Ishikawa (cell line): Measurements from ENCODE around the gene ZFYVE1.
A peak's percentile ranks its signal among the peaks of the same experiment; 100 is the strongest.

Source experiments
- CEBPB ChIP-seq: IDR thresholded peaks from 2 replicates; pipeline ENCODE4 v1.6.1; 2012
- CREB1 ChIP-seq: IDR thresholded peaks from 2 replicates; pipeline ENCODE4 v1.6.1; 2012; ENCODE audit warnings: low read depth
- EGR1 ChIP-seq: IDR thresholded peaks from 2 replicates; pipeline ENCODE4 v1.6.1; 2012
- EP300 ChIP-seq: IDR thresholded peaks from 2 replicates; pipeline ENCODE4 v1.6.1; 2012; ENCODE audit warnings: borderline replicate concordance
- FOXM1 ChIP-seq: IDR thresholded peaks from 2 replicates; pipeline ENCODE4 v1.6.1; 2012; ENCODE audit warnings: low read depth, borderline replicate concordance
- NFIC ChIP-seq: IDR thresholded peaks from 2 replicates; pipeline ENCODE4 v1.6.1; 2012
- RAD21 ChIP-seq: IDR thresholded peaks from 2 replicates; pipeline ENCODE4 v1.6.1; 2012; ENCODE audit warnings: low read depth
- REST ChIP-seq: IDR thresholded peaks from 2 replicates; pipeline ENCODE4 v1.6.1; 2012; ENCODE audit warnings: low read depth, mild to moderate bottlenecking
- TAF1 ChIP-seq: IDR thresholded peaks from 2 replicates; pipeline ENCODE4 v1.6.1; 2012; ENCODE audit warnings: low read depth, mild to moderate bottlenecking
- TCF12 ChIP-seq: IDR thresholded peaks from 2 replicates; pipeline ENCODE4 v1.6.1; 2012; ENCODE audit warnings: low read depth
- TEAD4 ChIP-seq: IDR thresholded peaks from 2 replicates; pipeline ENCODE4 v1.6.1; 2012
- USF1 ChIP-seq: IDR thresholded peaks from 2 replicates; pipeline ENCODE4 v1.6.1; 2012
- YY1 ChIP-seq: IDR thresholded peaks from 2 replicates; pipeline ENCODE4 v1.6.1; 2012; ENCODE audit warnings: low read depth
- ZBTB7A ChIP-seq: IDR thresholded peaks from 2 replicates; pipeline ENCODE4 v1.6.1; 2012; ENCODE audit warnings: low read depth
- TF ChIP-seq, protein P1 (sequence below): IDR thresholded peaks from 2 replicates; pipeline ENCODE4 v1.6.1; 2012

Gene ZFYVE1

GRCh38 chr14:73026845-73027542, at the start of gene ZFYVE1:
ZFYVE1 (minus strand) TSS chr14:73027106; CDS start chr14:73024508, 2,598 bp downstream.
- TF ChIP-seq CREB1 (peak; percentile 88), YY1 (peak; percentile 74; the same call in 1 of the 2 replicates), TCF12 (peak; percentile 80), FOXM1 (no peak), USF1 (peak; percentile 88), EP300 (0 out of 2 replicates have a peak, but pooled peaks have one; percentile 21), EGR1 (peak; percentile 72), NFIC (no peak)
- TF ChIP-seq, protein P1, sequence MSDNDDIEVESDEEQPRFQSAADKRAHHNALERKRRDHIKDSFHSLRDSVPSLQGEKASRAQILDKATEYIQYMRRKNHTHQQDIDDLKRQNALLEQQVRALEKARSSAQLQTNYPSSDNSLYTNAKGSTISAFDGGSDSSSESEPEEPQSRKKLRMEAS = peak; percentile 70

- no peak for TF ChIP-seq YY1
Measured at GRCh38 chr14:73069585-73069984, 42.7 kb upstream of the ZFYVE1 start.

GRCh38 chr14:73058922-73059673, 32.2 kb upstream of the ZFYVE1 start:
- TF ChIP-seq USF1 (no peak), CEBPB (peak; percentile 14; the same call in 1 of the 2 replicates)

GRCh38 chr14:73058224-73058921, 31.5 kb upstream of the ZFYVE1 start, which contains the start of gene RBM25:
RBM25 (plus strand) TSS chr14:73058534; CDS start chr14:73071642, 13,108 bp downstream.
- TF ChIP-seq, protein P1 = peak; percentile 91
- TF ChIP-seq YY1 (peak; percentile 96), CEBPB (no peak), NFIC (peak; percentile 57), USF1 (peak; percentile 7; the same call in 1 of the 2 replicates), EP300 (peak; percentile 50; the same call in 1 of the 2 replicates), FOXM1 (peak; percentile 51; the same call in 1 of the 2 replicates), CREB1 (peak; percentile 22; the same call in 1 of the 2 replicates), RAD21 (no peak; the same call in 1 of the 2 replicates), ZBTB7A (no peak), TCF12 (peak; percentile 73; the same call in 1 of the 2 replicates), REST (no peak), TEAD4 (peak; percentile 28), EGR1 (peak; percentile 80), TAF1 (peak; percentile 93)

GRCh38 chr14:73057944-73058223, 31.0 kb upstream of the ZFYVE1 start:
- TF ChIP-seq ZBTB7A (no peak), FOXM1 (no peak), TCF12 (no peak), REST (no peak), RAD21 (no peak), CEBPB (no peak), EGR1 (no peak), EP300 (no peak), USF1 (no peak)
- TF ChIP-seq, protein P1 = no peak
